ENCODE measurements around the gene GLS.

GLS gene

DNA sequence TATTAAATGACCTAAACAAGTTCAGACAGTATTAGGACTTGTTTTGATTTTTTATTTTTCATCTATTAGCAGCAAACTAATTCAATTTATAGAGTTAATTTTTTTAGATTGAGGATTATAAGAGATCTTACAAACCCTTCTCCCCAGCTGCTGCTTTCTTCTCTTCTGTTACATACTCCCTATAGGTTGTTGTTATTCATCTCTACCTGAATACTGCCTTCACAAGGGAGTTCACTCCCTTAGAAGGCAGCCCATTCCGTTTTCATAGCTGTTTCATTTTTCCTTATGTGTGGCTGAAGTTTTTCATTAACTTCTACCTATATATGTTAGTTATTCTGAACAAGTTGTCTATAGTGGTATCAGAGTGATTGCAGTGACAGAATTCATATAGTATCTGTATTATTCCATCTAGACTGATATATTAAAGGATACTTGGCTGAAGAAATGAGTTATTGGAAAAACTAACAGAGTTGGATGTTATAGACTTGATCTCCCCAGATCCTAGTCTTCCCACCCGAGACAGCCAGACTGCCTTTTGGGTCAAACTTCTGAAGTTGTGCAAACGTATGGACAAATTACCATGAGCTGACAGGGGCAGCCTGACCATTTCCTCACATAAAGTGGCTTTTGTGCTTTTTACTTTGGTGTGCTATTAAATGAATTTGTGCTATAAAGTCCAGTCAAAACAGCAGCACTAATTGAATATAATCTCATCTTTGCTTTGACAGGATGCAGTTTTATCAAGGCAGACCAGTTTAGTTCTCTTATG is 8.7 kb downstream of the GLS start:
- no peak for DNase-seq

GRCh38 chr2:190891372-190891771 is 10.8 kb downstream of the GLS start:
- no peak for DNase-seq

GRCh38 chr2:190891889-190892288 is 11.3 kb downstream of the GLS start:
- DNase-seq = no peak

DNA sequence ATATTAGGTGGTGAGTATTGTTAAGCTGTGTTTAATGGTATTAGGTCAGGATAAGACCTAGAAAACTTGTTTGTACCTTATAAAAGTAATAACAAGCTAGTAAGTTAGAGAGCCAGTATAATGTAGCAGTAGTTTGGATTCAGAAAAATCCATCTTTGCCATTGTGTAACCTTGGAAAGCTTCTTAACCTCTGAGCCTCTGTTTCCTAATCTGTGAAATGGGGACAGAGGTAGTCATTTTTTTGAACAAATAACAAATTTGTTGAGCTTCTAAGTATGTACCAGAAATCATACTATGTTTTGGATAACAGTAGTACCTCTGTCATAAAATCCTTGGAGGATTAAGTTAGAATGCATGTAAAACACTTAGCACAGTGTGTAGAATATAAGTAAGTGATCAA is 12.5 kb downstream of the GLS start:
- DNase-seq = no peak

DNA sequence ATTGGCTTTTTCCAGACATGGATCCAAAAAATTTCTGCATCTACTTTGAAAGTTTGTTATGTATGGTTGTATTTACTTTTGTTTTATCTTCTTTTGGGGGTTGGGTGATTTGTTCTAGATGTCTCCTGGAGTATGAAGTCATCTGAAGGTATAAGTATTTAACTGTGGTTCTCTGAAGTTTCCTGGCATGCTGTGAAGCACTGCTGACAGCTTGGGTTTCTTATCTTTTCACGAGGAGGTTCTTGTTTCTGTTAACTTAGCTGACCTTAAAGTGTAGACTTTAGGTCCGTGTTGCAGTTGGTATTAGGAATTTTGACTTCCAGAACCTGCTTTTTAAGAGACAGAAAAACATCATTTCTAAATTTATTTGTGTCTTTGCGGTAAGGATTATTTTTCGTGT is 15.9 kb downstream of the GLS start:
- no peak for DNase-seq

- no peak for DNase-seq
These were observed 23.3 kb downstream of the GLS start for GRCh38 chr2:190903693-190904450.

DNA sequence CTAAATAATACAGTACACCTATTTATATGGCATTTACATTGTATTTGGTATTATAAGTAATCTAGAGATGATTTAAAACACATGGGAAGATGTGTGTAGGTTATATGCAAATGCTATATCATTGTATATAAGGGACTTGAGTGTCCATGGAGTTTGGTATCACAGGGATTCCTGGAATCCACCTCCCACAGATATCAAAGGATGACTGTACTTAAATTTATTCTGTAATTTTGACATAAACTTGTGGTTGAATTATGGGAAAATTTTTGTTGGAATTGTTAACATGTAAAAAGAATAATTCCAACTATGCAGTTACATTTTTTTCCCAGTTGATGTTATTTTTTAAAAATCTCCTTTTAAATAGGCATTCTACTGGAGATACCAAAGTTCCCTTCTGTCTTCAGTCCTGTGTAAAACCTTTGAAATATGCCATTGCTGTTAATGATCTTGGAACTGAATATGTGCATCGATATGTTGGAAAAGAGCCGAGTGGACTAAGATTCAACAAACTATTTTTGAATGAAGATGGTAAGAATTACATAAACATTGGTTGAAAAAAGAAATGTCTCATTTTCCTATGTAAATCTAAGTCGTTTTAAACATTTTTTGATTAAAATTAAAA is 24.1 kb downstream of the GLS start:
- no peak for DNase-seq

GRCh38 chr2:190908532-190908931 is 27.9 kb downstream of the GLS start:
- DNase-seq = no peak

- no peak for DNase-seq
These were observed 29.1 kb downstream of the GLS start for GRCh38 chr2:190909680-190910079.

- no peak for DNase-seq
These were observed 29.9 kb downstream of the GLS start for GRCh38 chr2:190910341-190911136.

DNA sequence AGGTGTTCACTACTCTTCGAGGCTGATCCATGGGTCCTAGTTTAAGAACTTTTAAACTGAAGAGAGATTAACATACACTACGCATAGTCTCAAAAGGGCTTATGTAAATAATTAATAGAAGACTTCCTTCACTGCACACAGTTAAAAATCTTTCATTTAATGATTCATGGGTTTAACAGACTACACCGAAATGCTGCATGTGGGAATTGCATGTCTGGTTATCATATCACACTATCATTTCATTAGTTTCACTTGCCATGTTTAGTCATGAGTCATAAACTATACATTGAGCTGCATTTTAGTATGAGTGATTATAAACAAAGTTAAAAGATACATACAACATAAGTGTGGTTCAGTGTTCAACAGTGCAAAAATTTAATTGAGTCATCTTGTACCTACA is 31.2 kb downstream of the GLS start:
- DNase-seq = no peak

GRCh38 chr2:190912726-190913125 is 32.1 kb downstream of the GLS start:
- DNase-seq = no peak

DNA sequence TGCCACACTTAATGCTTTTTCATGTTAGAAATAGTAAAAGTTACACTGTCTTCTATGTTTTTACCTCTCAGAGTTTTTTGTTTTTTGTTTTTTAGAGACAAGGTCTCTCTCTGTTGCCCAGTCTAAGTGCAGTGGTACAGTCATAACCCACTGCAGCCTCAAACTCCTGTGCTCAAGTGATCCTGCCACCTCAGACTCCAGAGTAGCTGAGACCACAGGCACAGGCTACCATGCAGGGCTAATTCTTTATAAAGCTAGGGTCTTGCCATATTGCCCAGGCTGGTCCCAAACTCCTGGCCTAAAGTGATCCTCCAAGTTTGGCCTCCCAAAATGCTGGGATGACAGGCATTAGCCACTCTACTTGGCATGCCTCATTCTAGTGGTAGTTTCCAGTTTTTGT is 33.1 kb downstream of the GLS start:
- DNase-seq = no peak

DNA sequence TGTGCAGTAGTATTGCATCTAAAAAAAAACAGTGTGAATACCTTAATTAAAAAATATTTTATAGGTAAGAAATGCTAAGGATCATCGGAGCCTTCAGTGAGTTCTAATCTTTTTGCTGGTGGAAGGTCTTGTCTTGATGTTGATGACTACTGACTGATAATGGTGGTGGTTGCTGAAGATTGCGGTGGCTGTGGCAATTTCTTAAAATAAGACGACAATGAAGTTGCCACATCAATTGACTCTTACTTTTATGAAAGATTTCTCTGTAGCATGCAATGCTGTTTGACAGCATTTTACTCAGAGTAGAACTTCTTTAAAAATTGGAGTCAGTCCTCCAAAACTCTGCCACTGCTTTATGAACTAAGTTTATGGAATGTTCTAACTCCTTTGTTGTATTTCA is 36.2 kb downstream of the GLS start:
- DNase-seq = no peak

DNA sequence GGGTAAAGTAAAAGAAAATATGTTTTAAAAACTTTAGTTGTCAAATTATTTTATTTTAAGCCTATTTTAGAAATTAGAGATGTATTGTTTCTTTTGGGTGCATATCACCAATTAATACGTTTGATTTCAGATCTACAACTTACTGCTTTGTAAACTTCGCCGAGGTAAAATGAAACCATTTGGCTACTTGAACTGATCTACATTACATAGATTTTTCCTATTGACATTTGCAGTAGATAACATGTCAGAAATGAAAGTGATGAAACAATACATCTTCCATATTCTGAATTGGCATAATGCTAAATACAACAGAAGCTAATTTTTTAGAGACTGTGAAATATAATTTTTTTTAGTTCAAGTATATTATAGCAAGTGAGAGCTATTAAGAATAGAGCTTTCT is 39.5 kb downstream of the GLS start:
- DNase-seq = no peak

DNA sequence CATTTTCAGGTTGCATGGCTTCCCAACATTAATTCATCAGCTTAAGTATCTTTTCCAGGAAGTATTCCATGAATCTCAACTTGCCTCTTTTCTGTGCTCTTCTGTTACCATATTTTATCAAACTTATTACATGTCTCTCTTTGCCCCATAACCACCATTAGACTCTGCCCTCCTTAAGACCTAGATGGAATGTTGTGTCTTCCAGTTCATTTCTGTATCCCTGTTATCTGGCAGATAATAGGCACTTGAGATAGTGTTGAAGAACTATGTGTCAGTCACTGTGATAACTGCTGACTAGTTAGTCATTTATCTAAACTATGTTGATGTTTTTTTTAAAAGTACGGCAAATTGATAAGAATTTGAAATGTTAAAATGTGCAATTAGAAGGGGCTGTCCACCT is 41.8 kb downstream of the GLS start:
- DNase-seq = no peak

- no peak for DNase-seq
These were observed 46.7 kb downstream of the GLS start for GRCh38 chr2:190927301-190927700.

- no peak for DNase-seq
These were observed 49.3 kb downstream of the GLS start for GRCh38 chr2:190929919-190930318.

- DNase-seq = no peak
These were observed 49.8 kb downstream of the GLS start for GRCh38 chr2:190930411-190930810.

GRCh38 chr2:190932514-190932913 is 51.9 kb downstream of the GLS start:
- DNase-seq = no peak

DNA sequence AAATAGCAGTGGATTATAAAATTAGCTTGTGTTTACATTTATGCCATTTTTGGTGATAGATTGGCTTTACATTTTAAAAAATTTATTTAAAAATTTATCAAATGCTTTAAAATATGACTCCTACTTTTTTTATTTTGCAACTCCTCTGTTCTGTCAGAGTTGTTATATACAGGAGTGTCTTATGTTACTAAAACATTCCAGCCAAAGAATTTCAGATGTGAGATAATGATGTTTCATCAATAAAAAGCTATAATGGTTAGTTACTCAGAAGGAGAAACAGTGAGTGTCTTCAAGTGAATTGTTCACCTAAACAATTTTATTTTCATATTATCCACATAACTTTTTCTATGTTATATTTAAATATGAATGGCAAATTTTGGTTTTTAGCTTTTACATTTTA is 52.7 kb downstream of the GLS start:
- no peak for DNase-seq

DNA sequence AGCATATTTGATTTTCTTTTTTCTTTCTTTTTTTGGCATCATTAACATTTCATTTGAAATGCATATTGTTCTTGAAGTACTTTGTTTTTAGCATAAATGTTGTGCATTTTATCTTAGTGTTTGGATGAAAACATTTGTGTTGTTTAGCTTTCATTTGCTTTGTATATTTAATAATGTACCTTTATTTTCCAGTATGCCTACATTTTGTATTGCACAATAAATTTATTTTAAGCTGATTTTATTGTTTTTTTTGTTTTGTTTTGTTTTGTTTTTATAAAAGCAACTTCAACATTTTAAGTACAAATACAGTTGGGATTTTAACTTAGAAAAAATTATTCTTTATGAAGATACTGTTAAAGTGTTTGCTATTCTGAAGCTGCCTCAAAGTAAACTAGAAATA is 54.4 kb downstream of the GLS start:
- no peak for DNase-seq

DNA sequence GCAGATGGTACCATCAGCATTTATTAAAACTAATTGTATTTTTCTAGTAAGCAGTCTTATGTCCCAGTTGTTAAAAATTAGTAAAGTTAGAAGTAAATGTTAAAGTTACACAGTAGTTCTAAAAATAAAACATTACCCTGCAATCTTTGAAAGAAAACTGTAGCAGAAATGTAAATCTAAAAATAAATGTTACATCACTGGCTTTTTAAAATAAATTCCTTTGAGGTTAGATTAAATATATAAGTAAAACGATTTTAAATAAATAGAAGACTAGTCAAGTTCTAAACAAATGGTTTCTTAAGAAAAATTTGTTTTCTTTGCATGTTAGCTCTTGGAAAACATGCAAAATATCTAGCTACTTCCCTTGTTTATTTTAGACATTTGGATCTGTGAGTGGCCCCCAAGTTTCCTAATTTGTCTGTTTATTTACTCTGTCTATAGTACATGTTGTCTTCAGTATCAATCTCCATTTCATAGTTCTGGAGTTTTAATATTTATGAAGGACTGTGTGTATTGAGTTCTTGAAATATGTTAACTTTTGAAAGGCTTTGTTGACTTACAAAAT is 58.2 kb downstream of the GLS start:
- DNase-seq = no peak

All from NCI-H774 (cell line).